H1 (cell line): ENCODE results near the gene TNS4. TPM values are rescaled to one million over a fixed set of nuclear protein-coding genes. Genes with fewer than 3 reads are reported as not detected.

Experiments
- CTCF ChIA-PET: fragments of 300-600 bp; sonication (Branson Sonifier 250); formaldehyde crosslinking; loops from one replicate; lab custom pipeline; 2021; ENCODE audit not compliant: partially characterized antibody; lab: Charles Lee
- POLR2A ChIA-PET: fragments of 300-600 bp; sonication (Branson Sonifier 250); formaldehyde crosslinking; loops from one replicate; lab custom pipeline; 2021; ENCODE audit warnings: inconsistent platforms; ENCODE audit not compliant: partially characterized antibody; lab: Charles Lee
- DNase-seq, 2 experiments: peaks; one replicate each; pipeline versions ENCODE4 v3.0.0 to v3.0.0-alpha.2; 2010 to 2022; ENCODE audit warnings: low spot score in 2 of 2, low read depth in 1 of 2, mixed read lengths in 1 of 2
- FAIRE-seq: peaks from 2 replicates; lab custom pipeline; 2011; peaks lifted over from hg19 to GRCh38; lab: Jason Lieb, UNC
- H2AFZ ChIP-seq: 2 replicates; pipeline ENCODE4 v1.8.1; 2012; ENCODE audit warnings: low read length, inconsistent platforms
- H2AK5ac ChIP-seq: 2 replicates; pipeline ENCODE4 v1.6.1; 2013; ENCODE audit warnings: low read depth, low read length
- H2BK120ac ChIP-seq: replicated peaks from 2 replicates; pipeline ENCODE3; 2013; ENCODE audit warnings: low read depth, low read length, inconsistent platforms
- H2BK12ac ChIP-seq: 2 replicates; pipeline ENCODE4 v1.6.1; 2013; ENCODE audit warnings: low read depth, low read length
- H2BK15ac ChIP-seq: 2 replicates; pipeline ENCODE4 v1.6.1; 2013; ENCODE audit warnings: low read length
- H2BK20ac ChIP-seq: 2 replicates; pipeline ENCODE4 v1.6.1; 2013; ENCODE audit warnings: low read length
- H2BK5ac ChIP-seq: 2 replicates; pipeline ENCODE4 v1.6.1; 2013; ENCODE audit warnings: low read depth, low read length
- H3K14ac ChIP-seq: 2 replicates; pipeline ENCODE4 v1.6.1; 2013; ENCODE audit warnings: inconsistent platforms; ENCODE audit not compliant: insufficient read length
- H3K18ac ChIP-seq: 2 replicates; pipeline ENCODE4 v1.6.1; 2013; ENCODE audit warnings: low read length; ENCODE audit errors: extremely low read depth
- H3K23ac ChIP-seq: 2 replicates; pipeline ENCODE4 v1.6.1; 2013; ENCODE audit warnings: inconsistent platforms; ENCODE audit not compliant: insufficient read length
- H3K23me2 ChIP-seq: 2 replicates; pipeline ENCODE4 v1.6.1; 2013; ENCODE audit warnings: low read depth, low read length
- H3K27ac ChIP-seq: 2 replicates; pipeline ENCODE4 v1.6.1; 2011; ENCODE audit warnings: low read depth, low read length, inconsistent platforms
- H3K27me3 ChIP-seq, 4 experiments: replicated peaks in 1 of 4; 1 replicate in 1 of 4; 2 replicates in 3 of 4; pipeline versions ENCODE4 v1.6.1 to v1.8.1; 2011 to 2013; ENCODE audit warnings: low read length in 3 of 4, mild to moderate bottlenecking in 3 of 4, inconsistent platforms in 2 of 4, mixed read lengths in 2 of 4, moderate library complexity in 1 of 4; ENCODE audit not compliant: control insufficient read depth in 3 of 4, insufficient read depth in 3 of 4; ENCODE audit errors: extremely low read depth in 1 of 4
- H3K36me3 ChIP-seq, 4 experiments: 2 replicates each; pipeline versions ENCODE4 v1.6.1 to v1.8.1; 2011 to 2013; ENCODE audit warnings: mild to moderate bottlenecking in 4 of 4, low read length in 3 of 4, moderate library complexity in 2 of 4, control low read depth in 1 of 4, inconsistent platforms in 1 of 4; ENCODE audit not compliant: insufficient read depth in 4 of 4, control insufficient read depth in 2 of 4
- H3K4ac ChIP-seq: replicated peaks from 2 replicates; pipeline ENCODE3; 2013; ENCODE audit warnings: low read length, low read depth, mixed read lengths, inconsistent platforms; ENCODE audit not compliant: insufficient read length
- H3K4me1 ChIP-seq, 4 experiments: replicated peaks in 1 of 4; 1 replicate in 1 of 4; 2 replicates in 3 of 4; pipeline versions ENCODE4 v1.6.1 to v1.8.1; 2011 to 2013; ENCODE audit warnings: low read length in 3 of 4, inconsistent platforms in 2 of 4, mixed read lengths in 1 of 4; ENCODE audit not compliant: insufficient read depth in 4 of 4, control insufficient read depth in 3 of 4
- H3K4me2 ChIP-seq, 2 experiments: 2 replicates each; pipeline versions ENCODE4 v1.6.1 to v1.8.1; 2011 to 2013; ENCODE audit warnings: low read depth in 2 of 2, low read length in 2 of 2, control low read depth in 1 of 2, inconsistent platforms in 1 of 2, mild to moderate bottlenecking in 1 of 2; ENCODE audit not compliant: insufficient read depth in 1 of 2
- H3K4me3 ChIP-seq, 4 experiments: fragments of 200-600, 300-600 bp in 1 of 4; sonication (generic), shearing (Covaris generic), sonication (Bioruptor Twin) in 1 of 4; 2 replicates each; pipeline versions ENCODE4 v1.5.1 to v1.8.1; 2011 to 2016; ENCODE audit warnings: low read length in 4 of 4, low read depth in 3 of 4, control low read depth in 2 of 4, inconsistent platforms in 2 of 4, mild to moderate bottlenecking in 2 of 4, mixed read lengths in 1 of 4, moderate library complexity in 1 of 4; ENCODE audit not compliant: insufficient read depth in 2 of 4; ENCODE audit errors: extremely low read depth in 1 of 4
- H3K56ac ChIP-seq: replicated peaks from 2 replicates; pipeline ENCODE3; 2013; ENCODE audit warnings: low read depth, mild to moderate bottlenecking, mixed read lengths, low read length, inconsistent platforms; ENCODE audit not compliant: insufficient read length
- H3K79me1 ChIP-seq: 2 replicates; pipeline ENCODE4 v1.6.1; 2013; ENCODE audit warnings: low read depth, low read length, control low read depth
- H3K79me2 ChIP-seq, 2 experiments: 2 replicates each; pipeline versions ENCODE4 v1.6.1 to v1.8.1; 2012 to 2013; ENCODE audit warnings: low read length in 2 of 2, mild to moderate bottlenecking in 2 of 2, inconsistent platforms in 1 of 2; ENCODE audit not compliant: insufficient read depth in 2 of 2, control insufficient read depth in 1 of 2
- H3K9ac ChIP-seq, 4 experiments: replicated peaks in 1 of 4; 1 replicate in 1 of 4; 2 replicates in 3 of 4; pipeline versions ENCODE4 v1.6.1 to v1.8.1; 2011 to 2013; ENCODE audit warnings: low read depth in 3 of 4, low read length in 3 of 4, control low read depth in 2 of 4, mild to moderate bottlenecking in 2 of 4, moderate library complexity in 2 of 4, inconsistent platforms in 1 of 4; ENCODE audit errors: extremely low read depth in 1 of 4
- H3K9me3 ChIP-seq, 2 experiments: 2 replicates each; pipeline versions ENCODE4 v1.6.1 to v1.8.1; 2012 to 2013; ENCODE audit warnings: mild to moderate bottlenecking in 2 of 2, moderate library complexity in 2 of 2, control low read depth in 1 of 2, inconsistent platforms in 1 of 2, low read depth in 1 of 2, low read length in 1 of 2, mixed read lengths in 1 of 2; ENCODE audit not compliant: insufficient read depth in 2 of 2
- H4K20me1 ChIP-seq, 2 experiments: replicated peaks in 1 of 2; 2 replicates each; pipeline versions ENCODE3 to v1.8.1; 2011 to 2013; ENCODE audit warnings: inconsistent platforms in 2 of 2, low read length in 2 of 2, mild to moderate bottlenecking in 1 of 2; ENCODE audit not compliant: insufficient read depth in 2 of 2, control insufficient read depth in 1 of 2
- H4K5ac ChIP-seq: 2 replicates; pipeline ENCODE4 v1.6.1; 2013; ENCODE audit warnings: low read length, low read depth, mixed read lengths, inconsistent platforms; ENCODE audit not compliant: insufficient read length
- H4K8ac ChIP-seq: 2 replicates; pipeline ENCODE4 v1.8.0; 2013; ENCODE audit warnings: mild to moderate bottlenecking, moderate library complexity, low read length, inconsistent platforms; ENCODE audit not compliant: insufficient read depth; ENCODE audit errors: extremely low read depth
- H4K91ac ChIP-seq: replicated peaks from 2 replicates; pipeline ENCODE3; 2013; ENCODE audit warnings: low read length, mixed read lengths, inconsistent platforms; ENCODE audit not compliant: insufficient read length
- CREB1 ChIP-seq: IDR thresholded peaks from 2 replicates; pipeline ENCODE4 v1.6.1; 2012; ENCODE audit warnings: inconsistent platforms
- GTF2F1 ChIP-seq: IDR thresholded peaks from 2 replicates; pipeline ENCODE4 v1.6.1; 2012; ENCODE audit warnings: low read depth, low read length, improper control_type of control experiment, borderline replicate concordance
- HDAC2 ChIP-seq, 2 experiments: fragments of 300-600 bp in 1 of 2; sonication (generic) in 1 of 2; IDR thresholded peaks; 2 replicates each; pipeline ENCODE4 v1.6.1; 2011 to 2012; ENCODE audit warnings: low read depth in 2 of 2, low read length in 2 of 2, mild to moderate bottlenecking in 2 of 2, moderate library complexity in 2 of 2, borderline replicate concordance in 1 of 2, inconsistent platforms in 1 of 2
- KDM1A ChIP-seq: fragments of 200-600, 300-600 bp; sonication (generic); IDR thresholded peaks from 2 replicates; pipeline ENCODE4 v1.7.1; 2016; ENCODE audit warnings: mild to moderate bottlenecking, low read length, borderline replicate concordance
- NANOG ChIP-seq: IDR thresholded peaks from 2 replicates; pipeline ENCODE4 v1.6.1; 2011; ENCODE audit warnings: low read length, low read depth, mild to moderate bottlenecking, inconsistent platforms; ENCODE audit not compliant: insufficient read depth, poor library complexity, severe bottlenecking
- POLR2A ChIP-seq, 2 experiments: IDR thresholded peaks; 1 replicate in 1 of 2; 2 replicates in 1 of 2; pipeline ENCODE4 v1.6.1; 2011; ENCODE audit warnings: low read depth in 2 of 2, low read length in 2 of 2, mild to moderate bottlenecking in 2 of 2; ENCODE audit errors: control extremely low read depth in 1 of 2
- TAF7 ChIP-seq: optimal IDR thresholded peaks from 2 replicates; pipeline ENCODE3; 2011; ENCODE audit warnings: low read depth, mild to moderate bottlenecking, inconsistent platforms, low read length, moderate library complexity, borderline replicate concordance
- WGBS, 2 experiments: shearing (Covaris generic) in 1 of 2; methylation state at CpG; one replicate each; pipeline versions ENCODE4 v1.1.6 to v1.1.7; 2013 to 2015; ENCODE audit warnings: low lambda C conversion rate in 2 of 2, mixed read lengths in 2 of 2, inconsistent platforms in 1 of 2, low coverage in 1 of 2, missing lambda C conversion rate in 1 of 2; ENCODE audit not compliant: insufficient replicate concordance in 2 of 2, insufficient coverage in 1 of 2, insufficient read length in 1 of 2; ENCODE audit errors: extremely low coverage in 1 of 2, missing lambda C conversion rate in 1 of 2; 5-methylcytosine and 5-hydroxymethylcytosine counted together
- polyA plus RNA-seq, 7 experiments: library from polyadenylated mRNA; depleted of rRNA in 3 of 7; stranded (reverse) in 5 of 7; unstranded in 2 of 7; fragments of >200 nt in 5 of 7; fragments of 200-250 nt in 2 of 7; gene quantifications; 1 replicate in 5 of 7; 2 replicates in 1 of 7; 4 replicates in 1 of 7; pipeline versions ENCODE4 v1.2.1 to v1.2.3, GENCODE V29; 2011 to 2013; ENCODE audit warnings: missing spikeins in 2 of 7, mixed read lengths in 2 of 7
- total RNA-seq: library from RNA; stranded (reverse); fragmentation: NEBNext Ultra II Directional; extraction: Animal tissue kit (Norgen Biotek cat#: 25700); gene quantifications from 2 replicates; pipeline ENCODE4 v1.2.1, GENCODE V29; 2021
- TF ChIP-seq, protein P1 (sequence below): IDR thresholded peaks from 2 replicates; pipeline ENCODE4 v1.6.1; 2012; ENCODE audit warnings: inconsistent platforms

TNS4 gene
- total and polyA plus RNA-seq, 2 of the 8 experiments (the other 6 are each of a cell fraction or from before 2014, with no cell fraction given) = 0.20 to 0.21 TPM

DNA sequence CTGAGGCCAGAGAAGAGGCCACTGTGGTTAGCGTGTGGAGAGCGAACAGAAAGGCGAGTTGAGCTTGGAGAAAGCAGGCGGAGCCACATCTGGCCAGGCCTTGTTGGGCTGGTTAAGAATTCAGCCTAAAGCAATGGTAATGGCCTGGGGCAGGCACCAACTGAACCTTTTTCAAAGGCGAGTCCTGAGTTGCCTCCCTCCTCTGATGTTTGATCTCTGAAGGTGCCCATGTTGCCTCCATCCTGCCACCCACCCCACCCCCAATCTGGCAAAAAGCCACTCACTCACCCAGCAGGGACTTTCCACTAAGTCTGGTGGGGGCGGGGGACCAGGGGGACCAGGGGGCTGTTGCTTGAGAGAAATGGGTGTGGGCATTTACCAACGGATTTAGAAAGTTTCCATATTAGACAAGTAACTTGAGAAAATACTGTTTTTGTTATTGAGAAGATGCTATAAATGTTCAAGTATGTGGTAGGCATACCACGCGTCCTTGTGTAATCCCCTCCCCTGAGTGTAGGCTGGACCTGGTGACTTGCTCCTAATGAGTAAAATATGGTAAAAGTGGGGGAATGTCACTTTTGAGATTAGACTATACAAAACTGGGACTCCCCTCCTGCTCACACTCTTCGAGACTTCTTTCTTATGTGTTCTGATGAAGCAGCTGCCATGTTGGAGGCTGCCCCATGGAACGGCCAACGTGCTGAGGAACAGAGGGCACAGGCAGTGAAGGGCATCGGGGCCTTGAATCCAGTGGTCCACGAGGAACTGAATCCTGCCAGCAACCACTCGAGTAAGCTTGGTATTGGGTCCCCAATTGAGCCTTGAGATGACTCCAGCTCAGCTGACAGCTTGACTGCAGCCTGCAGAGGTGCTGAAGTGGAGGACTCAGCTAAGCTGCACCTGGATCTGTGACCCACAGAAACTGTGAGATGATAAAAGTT lies 29.9 kb upstream of the TNS4 start:
- CTCF ChIA-PET = interaction anchor here (0.8 to 19.4 kb wide), 31 partner anchors 13 to 173 kb away, joined by 3 to 435 read pairs (median 10); partner anchors contain the start of genes IGFBP4, TNS4 and TOP2A
- WGBS, 2 experiments = 92% methylated on average over 15 of the region's 15 CpGs; no CpG with 5 or more reads in 1 of the 2 experiments
- H3K27ac ChIP-seq = no peak overlapping the region
- TF ChIP-seq TAF7 (no peak), GTF2F1 (no peak), KDM1A (0 out of 2 replicates have a peak, but pooled peaks have one; percentile 11), CREB1 (no peak), POLR2A (IDR thresholded peaks at IDR 0.05; ENCODE audit: control extremely low read depth in 1 of 2, low read depth in 2 of 2, low read length in 2 of 2) (no peak), NANOG (no peak), HDAC2 (IDR thresholded peaks at IDR 0.05; ENCODE audit: borderline replicate concordance in 1 of 2, low read depth in 2 of 2, low read length in 2 of 2) (no peak)
- TF ChIP-seq, protein P1, sequence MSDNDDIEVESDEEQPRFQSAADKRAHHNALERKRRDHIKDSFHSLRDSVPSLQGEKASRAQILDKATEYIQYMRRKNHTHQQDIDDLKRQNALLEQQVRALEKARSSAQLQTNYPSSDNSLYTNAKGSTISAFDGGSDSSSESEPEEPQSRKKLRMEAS = no peak

More for the DNA sequence above, 29.9 kb upstream of the TNS4 start:
- FAIRE-seq (no peak), DNase-seq (no peak)
- H3K79me1 ChIP-seq = no peaks in the 10 kb centered on the region
- POLR2A ChIA-PET = interaction anchor here (1.2 to 1.5 kb wide), 3 partner anchors 98 to 113 kb away, joined by 3 to 6 read pairs (median 5); partner anchors contain the start of gene TOP2A
- H4K5ac ChIP-seq = no peak overlapping the region
- H3K79me2 ChIP-seq = no peaks in the 10 kb centered on the region
- H3K56ac ChIP-seq = no peak overlapping the region
- no peak overlapping the region for H2BK120ac ChIP-seq
- H2BK20ac ChIP-seq = no peak overlapping the region
- H2BK5ac ChIP-seq = no peak overlapping the region
- no peaks in the 10 kb centered on the region for H3K9me3 ChIP-seq
- H3K36me3 ChIP-seq = no peaks in the 10 kb centered on the region
- no peak overlapping the region for H3K4me2 ChIP-seq
- H2AFZ ChIP-seq = no peak overlapping the region
- no peak overlapping the region for H3K4ac ChIP-seq
- H3K9ac ChIP-seq = no peak overlapping the region
- H3K14ac ChIP-seq = no peak overlapping the region
- H4K8ac ChIP-seq = no peak overlapping the region
- peak overlapping the region; percentile 40; the same call in 1 of the 2 replicates for H2BK15ac ChIP-seq
- no peaks in the 10 kb centered on the region for H4K20me1 ChIP-seq
- peaks cover 0 to 8% (median 3%) of the 10 kb centered on the region in 4 experiments; a peak in 1 of 7 replicates for H3K4me1 ChIP-seq
- no peak overlapping the region for H3K4me3 ChIP-seq
- peaks cover 3% of the 10 kb centered on the region; the same call in 1 of the 2 replicates for H3K23me2 ChIP-seq
- no peak overlapping the region for H4K91ac ChIP-seq
- H2AK5ac ChIP-seq = no peak overlapping the region; the same call in 1 of the 2 replicates
- peak overlapping the region; percentile 65; the same call in 1 of the 2 replicates for H2BK12ac ChIP-seq
- H3K18ac ChIP-seq = no peak overlapping the region
- H3K23ac ChIP-seq = no peak overlapping the region
- H3K27me3 ChIP-seq = no peaks in the 10 kb centered on the region
